ENCODE results near the gene MAPK8. TPM values are rescaled to one million over a fixed set of nuclear protein-coding genes. Genes with fewer than 3 reads are reported as not detected.
"Not testable (repeated sequence)": the region's sequence is repeated elsewhere in the genome, so short reads cannot be mapped to it uniquely, and the experiment has no call there.

Gene MAPK8
- total RNA-seq, 1 donor from 2014 or later, result 30.6 TPM

DNA sequence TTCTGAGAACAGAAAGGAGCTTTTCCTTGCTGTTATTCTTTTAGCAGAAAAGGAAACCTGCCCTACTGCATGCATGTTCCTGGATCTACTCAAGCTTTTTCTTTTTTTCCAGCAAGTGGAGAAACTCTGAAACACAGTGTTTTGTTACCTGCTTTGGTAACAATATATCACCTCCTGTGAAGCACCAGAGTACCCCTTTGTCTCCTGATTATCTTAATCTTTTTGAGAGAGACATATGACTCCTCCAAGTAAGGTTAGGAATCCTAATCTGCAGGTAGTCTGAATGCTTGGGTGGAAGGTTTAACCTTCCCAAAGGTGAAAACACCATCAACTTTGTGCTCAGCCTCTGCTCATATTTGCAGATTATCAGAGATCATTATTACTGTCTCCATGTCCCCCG lies 93.1 kb downstream of the MAPK8 start:
- intact Hi-C loops (cut with DNase I), result no loop called here
- ATAC-seq (ENCODE audit: poor library complexity) (no peak), DNase-seq (no peak)

GRCh38 chr10:48400129-48400849 lies 93.8 kb downstream of the MAPK8 start:
- ATAC-seq (ENCODE audit: poor library complexity) (peak; percentile 39), DNase-seq (no peak)
- intact Hi-C loops (cut with DNase I), result no loop called here

DNA sequence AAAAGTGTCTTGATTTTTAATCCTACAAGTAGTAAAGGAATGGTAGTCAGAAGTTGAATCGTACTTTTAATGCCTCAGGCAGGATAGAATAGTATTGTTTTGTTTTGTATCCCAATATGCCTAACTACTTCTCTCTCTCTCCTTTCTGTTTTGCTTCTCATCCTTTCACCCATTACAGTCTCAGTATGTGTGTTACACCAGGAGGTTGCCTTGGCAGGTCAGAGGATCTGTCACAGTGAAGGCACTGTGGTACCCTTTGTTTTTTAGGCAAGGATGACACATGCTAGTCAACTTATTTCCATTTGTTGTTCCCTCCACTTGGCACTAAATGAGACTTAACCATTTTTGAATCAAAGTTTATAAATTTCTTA lies 94.4 kb downstream of the MAPK8 start:
- intact Hi-C loops (cut with DNase I), result no loop called here
- ATAC-seq (ENCODE audit: poor library complexity), result no peak
- no peak for DNase-seq

DNA sequence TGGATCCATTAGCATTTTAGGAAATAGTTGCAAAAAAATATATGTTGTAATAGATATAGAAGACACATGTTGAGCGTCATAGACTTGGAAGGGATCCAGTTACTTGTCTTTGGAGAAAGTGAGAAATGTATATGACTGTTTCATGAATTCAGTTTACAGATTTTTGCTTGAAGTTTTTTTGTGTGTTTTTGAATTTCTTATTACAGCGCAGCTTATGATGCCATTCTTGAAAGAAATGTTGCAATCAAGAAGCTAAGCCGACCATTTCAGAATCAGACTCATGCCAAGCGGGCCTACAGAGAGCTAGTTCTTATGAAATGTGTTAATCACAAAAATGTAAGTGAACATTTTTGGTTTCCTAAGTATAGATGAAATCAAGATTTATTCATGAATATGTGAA lies 98.2 kb downstream of the MAPK8 start:
- no peak for ATAC-seq (ENCODE audit: poor library complexity)
- no peak for DNase-seq
- intact Hi-C loops (cut with DNase I), result no loop called here

- ATAC-seq (ENCODE audit: poor library complexity), result no peak
- no peak for DNase-seq
- intact Hi-C loops (cut with DNase I), result no loop called here
Measured at GRCh38 chr10:48406204-48406603, 99.7 kb downstream of the MAPK8 start.

- no peak for ATAC-seq (ENCODE audit: poor library complexity)
- DNase-seq, result no peak
- intact Hi-C loops (cut with DNase I), result no loop called here
Measured at GRCh38 chr10:48406658-48407057, 100.2 kb downstream of the MAPK8 start.

DNA sequence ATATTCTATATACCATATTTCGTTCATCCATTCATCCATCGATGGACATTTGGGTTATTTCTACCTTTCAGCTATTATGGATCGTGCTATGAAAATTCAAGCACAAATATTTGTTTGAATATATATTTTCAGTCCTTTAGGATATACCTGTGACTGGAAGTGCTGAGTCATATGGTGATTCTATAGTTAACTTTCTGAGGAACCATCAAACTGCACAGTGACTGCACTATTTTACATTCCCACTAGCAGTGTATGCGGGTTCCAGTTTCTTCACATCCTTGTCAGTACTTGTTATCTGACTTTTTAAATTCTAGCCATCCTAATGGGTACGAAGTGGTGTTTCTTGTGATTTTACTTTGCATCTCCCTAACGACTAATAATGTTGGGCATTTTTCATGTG lies 104.0 kb downstream of the MAPK8 start:
- intact Hi-C loops (cut with DNase I), result no loop called here
- no peak for ATAC-seq (ENCODE audit: poor library complexity)

DNA sequence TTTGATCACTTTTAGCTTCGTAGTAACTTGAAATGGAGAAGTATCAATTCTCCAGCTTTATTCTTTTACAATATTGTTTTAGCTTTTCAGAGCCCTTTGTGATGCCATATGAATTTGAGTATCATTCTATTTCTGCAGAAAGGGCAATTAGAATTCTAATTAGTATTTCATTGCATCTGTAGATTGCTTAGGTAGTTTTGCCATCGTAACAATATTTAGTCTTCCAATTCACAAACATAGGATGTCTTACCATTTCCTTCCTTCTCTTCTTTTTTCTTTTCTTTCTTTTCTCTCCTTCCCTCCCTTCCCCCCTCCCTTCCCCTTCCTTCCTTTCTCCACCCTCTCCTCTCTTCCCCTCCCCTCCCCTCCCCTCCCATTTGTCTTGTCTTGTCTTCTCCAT lies 105.0 kb downstream of the MAPK8 start:
- intact Hi-C loops (cut with DNase I), result no loop called here
- no peak for DNase-seq
- ATAC-seq (ENCODE audit: poor library complexity), result no peak

More for the DNA sequence above, 104.0 kb downstream of the MAPK8 start:
- DNase-seq, result no peak

GRCh38 chr10:48412081-48412480 lies 105.6 kb downstream of the MAPK8 start:
- ATAC-seq (ENCODE audit: poor library complexity) (no peak), DNase-seq (no peak)
- intact Hi-C loops (cut with DNase I), result no loop called here

DNA sequence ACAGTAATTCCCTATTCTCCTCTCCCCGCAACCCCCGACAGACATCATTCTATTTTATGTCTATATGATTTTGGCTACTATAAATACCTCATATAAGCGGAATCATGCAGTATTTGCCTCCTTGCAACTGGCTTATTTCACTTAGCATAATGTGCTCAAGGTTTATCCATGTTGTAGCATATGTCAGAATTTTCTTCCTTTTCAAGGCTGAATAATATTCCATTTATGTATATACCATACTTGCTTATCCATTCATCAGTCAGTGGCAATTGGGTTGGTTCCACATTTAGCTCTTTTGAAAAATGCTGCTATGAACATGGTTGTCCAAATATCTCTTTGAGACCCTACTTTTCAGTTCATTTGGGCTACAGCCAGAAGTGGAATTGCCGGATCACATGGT lies 106.5 kb downstream of the MAPK8 start:
- intact Hi-C loops (cut with DNase I), result no loop called here
- no peak for DNase-seq
- no peak for ATAC-seq (ENCODE audit: poor library complexity)

DNA sequence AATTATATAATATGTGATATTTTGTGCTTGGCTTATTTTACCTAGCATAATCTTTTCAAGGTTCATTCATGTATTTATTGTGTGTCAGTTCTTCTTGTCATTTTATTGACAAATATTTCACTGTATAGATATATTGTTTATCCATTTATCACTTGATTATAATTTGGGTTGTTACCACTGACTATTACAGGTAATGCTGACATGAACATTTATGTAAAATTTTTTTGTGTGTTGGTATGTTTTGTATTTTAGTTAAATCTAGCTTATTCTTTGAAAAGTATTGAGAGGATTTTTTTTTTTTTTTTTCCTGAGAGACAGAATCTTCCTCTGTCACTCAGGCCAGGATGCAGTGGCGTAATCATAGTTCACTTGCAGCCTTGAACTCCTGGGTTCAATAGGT lies 107.7 kb downstream of the MAPK8 start:
- intact Hi-C loops (cut with DNase I), result no loop called here
- DNase-seq, result no peak
- ATAC-seq (ENCODE audit: poor library complexity), result no peak

GRCh38 chr10:48414778-48415177 lies 108.3 kb downstream of the MAPK8 start:
- no peak for DNase-seq
- ATAC-seq (ENCODE audit: poor library complexity), result no peak
- intact Hi-C loops (cut with DNase I), result no loop called here

GRCh38 chr10:48416584-48417232 lies 110.2 kb downstream of the MAPK8 start:
- ATAC-seq (ENCODE audit: poor library complexity) (no peak), DNase-seq (no peak)
- intact Hi-C loops (cut with DNase I), result no loop called here

GRCh38 chr10:48417374-48417773 lies 110.9 kb downstream of the MAPK8 start:
- intact Hi-C loops (cut with DNase I), result no loop called here
- DNase-seq (no peak), ATAC-seq (ENCODE audit: poor library complexity) (no peak)

DNA sequence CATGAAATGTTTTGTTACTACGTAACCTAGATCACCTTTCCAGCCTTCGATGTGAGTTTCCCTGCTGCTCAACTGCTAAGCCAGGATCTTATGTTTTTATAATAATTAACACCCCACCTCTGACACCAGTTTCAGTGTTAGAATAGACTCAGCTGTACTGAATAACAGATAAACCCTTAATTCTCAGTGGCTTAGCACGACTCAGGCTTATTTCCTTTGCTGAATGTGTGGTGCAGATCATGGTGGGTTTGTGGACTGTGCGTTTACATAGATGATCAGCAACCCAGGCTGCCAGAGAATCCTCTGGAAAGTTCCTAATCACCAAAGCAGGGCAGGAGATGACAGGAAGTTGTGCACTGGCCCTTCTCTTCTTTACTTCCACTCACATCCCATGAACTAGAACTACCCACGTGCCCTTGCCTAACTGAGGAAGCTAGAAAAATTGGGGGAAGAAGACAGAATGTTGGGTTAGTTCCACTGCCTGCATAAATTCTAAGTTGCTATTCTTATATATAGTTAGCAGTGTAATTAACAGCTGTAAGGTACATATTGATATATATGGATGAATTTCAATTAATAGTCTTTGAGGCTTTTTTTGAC lies 111.8 kb downstream of the MAPK8 start:
- intact Hi-C loops (cut with DNase I), result no loop called here
- DNase-seq (no peak), ATAC-seq (ENCODE audit: poor library complexity) (no peak)

- DNase-seq (no peak), ATAC-seq (ENCODE audit: poor library complexity) (no peak)
- intact Hi-C loops (cut with DNase I), result no loop called here
Measured at GRCh38 chr10:48419714-48420113, 113.2 kb downstream of the MAPK8 start.

- ATAC-seq (ENCODE audit: poor library complexity); DNase-seq; intact Hi-C loops (cut with DNase I): not testable (repeated sequence)
Measured at GRCh38 chr10:48421862-48422261, 115.4 kb downstream of the MAPK8 start.

DNA sequence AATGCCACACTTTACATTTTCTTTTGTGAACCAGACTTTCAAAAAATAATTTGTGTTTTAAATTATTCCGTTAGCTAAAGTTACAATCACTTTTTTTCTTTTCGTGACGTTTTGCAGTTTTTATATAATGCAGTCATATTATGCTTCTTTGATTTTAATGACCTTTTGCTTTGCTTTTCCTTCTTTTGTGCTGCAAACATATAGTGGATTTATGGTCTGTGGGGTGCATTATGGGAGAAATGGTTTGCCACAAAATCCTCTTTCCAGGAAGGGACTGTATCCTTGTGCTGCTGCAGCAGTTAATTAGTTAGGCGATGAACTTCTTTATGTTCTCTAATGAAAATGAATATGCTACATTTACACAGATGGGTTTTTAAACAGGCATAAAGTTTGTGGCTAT lies 117.4 kb downstream of the MAPK8 start:
- ATAC-seq (ENCODE audit: poor library complexity), result no peak
- no peak for DNase-seq
- intact Hi-C loops (cut with DNase I), result no loop called here

GRCh38 chr10:48428896-48429295 lies 122.4 kb downstream of the MAPK8 start:
- ATAC-seq (ENCODE audit: poor library complexity) (no peak), DNase-seq (no peak)
- intact Hi-C loops (cut with DNase I), result no loop called here

DNA sequence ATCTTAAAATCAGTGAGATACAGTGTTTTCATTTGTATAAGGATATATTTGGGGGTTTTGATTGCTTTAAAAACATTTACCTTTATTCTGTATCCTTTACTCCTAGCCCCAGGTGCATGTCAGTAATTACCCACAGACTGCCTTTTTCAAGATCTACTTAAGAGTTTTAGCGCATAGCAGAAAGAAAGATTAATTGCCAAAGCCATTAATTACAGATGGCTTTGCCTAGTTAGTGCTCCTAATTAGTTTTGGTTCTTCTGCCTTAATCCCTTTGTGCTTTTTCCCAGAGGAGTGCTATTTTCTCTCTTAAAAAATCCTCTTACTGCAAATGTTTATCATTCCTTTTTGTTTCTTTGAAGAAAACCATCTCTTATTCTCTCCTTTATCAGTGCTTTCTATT lies 122.8 kb downstream of the MAPK8 start:
- DNase-seq, result no peak
- intact Hi-C loops (cut with DNase I), result no loop called here
- no peak for ATAC-seq (ENCODE audit: poor library complexity)

Data from Right ventricle myocardium superior (tissue), 1 donor.